Mammary epithelial cell (primary cell): Measurements from ENCODE around the gene CALML5.

Source experiments
- CTCF ChIP-seq, 2 donors: IDR thresholded peaks in 1 of 2; conservative IDR thresholded peaks in 1 of 2; 2 replicates each; pipeline ENCODE4 v1.5.1; 2011 to 2012; ENCODE audit warnings: inconsistent platforms in 2 of 2, low read length in 2 of 2, mild to moderate bottlenecking in 2 of 2, control low read depth in 1 of 2, low read depth in 1 of 2; ENCODE audit not compliant: insufficient read depth in 1 of 2; ENCODE audit errors: extremely low read depth in 1 of 2
- EZH2 ChIP-seq: IDR thresholded peaks from 2 replicates; pipeline ENCODE4 v1.6.1; 2012; ENCODE audit warnings: low read length, inconsistent platforms, borderline replicate concordance

GRCh38 chr10:5508161-5508604 lies 8.8 kb upstream of the CALML5 start:
- TF ChIP-seq CTCF (conservative IDR thresholded peaks at IDR 0.05 in 1 of 2, IDR thresholded peaks at IDR 0.05 in 1 of 2; ENCODE audit: extremely low read depth in 1 of 2, insufficient read depth in 1 of 2, low read depth in 1 of 2, low read length in 2 of 2): no peak
- no peak for TF ChIP-seq EZH2
